NOMO-1 (cell line): ENCODE measurements around the gene CTIF.
A peak's percentile ranks its signal among the peaks of the same experiment; 100 is the strongest.

Experiments used
- DNase-seq, 2 experiments: peaks; one replicate each; lab custom pipeline; 2025; ENCODE audit not compliant: unreplicated experiment in 2 of 2; lab: John Stamatoyannopoulos, UW

CTIF gene

DNA sequence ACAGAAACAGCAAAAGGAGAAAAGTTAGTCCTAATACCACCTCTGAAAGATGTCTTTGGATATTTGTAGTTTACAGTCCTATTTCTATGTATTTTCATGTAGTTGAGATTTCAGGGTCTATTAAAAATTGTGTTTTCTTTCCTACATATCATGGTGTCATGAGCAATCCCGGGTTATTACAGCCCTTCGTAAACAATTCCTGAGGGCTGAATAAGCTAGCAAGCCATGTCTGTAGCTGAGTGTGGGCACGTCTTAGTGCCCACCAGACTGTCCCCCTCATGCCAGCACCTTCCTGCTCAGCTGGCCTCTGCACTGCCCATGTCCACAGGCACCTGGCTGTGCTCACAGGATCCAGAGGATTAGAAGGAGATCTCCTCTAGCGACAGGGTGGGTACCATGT, 60.6 kb downstream of the CTIF start:
- DNase-seq = no peak

- DNase-seq = no peak
Measured at GRCh38 chr18:48600046-48600445, 61.2 kb downstream of the CTIF start.

- DNase-seq = no peak
Measured at GRCh38 chr18:48600456-48601090, 61.7 kb downstream of the CTIF start.

DNA sequence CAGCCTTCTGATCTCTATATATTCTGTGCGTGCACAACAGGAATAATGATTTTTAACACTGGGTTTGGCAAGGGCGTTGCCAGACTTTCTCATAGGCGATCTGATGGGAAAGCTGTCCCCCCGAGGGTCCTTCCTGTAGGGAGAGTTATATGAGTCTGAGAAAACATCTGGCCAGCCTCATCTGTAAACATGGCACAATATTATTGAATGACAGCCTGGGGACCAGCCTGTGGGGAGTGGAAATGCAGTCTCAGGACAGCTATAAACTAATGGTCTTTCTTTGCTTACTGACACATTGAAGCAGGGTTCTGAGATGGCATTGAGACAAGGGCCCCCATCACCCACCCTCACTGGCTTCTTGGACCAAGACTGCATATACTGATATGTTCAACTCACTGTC, 62.5 kb downstream of the CTIF start:
- no peak for DNase-seq

DNA sequence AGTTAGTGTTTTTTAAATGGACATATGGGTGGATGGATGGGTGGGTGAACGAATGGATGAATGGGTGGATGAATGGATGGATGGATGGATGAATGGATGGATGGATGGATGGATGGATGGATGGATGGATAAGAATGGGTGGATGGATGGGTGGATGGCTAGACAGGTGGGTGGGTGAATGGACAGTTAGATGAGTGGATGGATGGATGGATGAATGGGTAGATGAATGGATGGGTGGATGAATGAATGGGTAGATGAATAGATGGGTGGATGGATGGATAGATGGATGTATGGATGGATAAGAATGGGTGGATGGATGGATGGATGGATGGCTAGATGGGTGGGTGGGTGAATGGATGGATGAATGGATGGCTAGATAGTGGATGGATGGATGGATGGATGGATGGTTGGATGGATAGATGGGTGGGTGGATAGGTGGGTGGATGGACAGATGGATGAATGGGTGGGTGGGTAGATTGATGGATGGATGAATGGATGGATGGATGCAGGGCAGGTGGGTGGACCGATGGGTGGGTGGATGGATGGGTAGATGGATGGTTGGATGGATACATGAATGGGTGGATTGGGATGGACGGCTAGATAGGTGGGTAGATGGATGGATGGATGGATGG, 64.0 kb downstream of the CTIF start:
- no peak for DNase-seq

- DNase-seq = peak in 1 of 2 experiments; percentile 18
Measured at GRCh38 chr18:48605408-48605845, 66.6 kb downstream of the CTIF start.

GRCh38 chr18:48607056-48607984, 68.5 kb downstream of the CTIF start:
- DNase-seq = no peak

DNA sequence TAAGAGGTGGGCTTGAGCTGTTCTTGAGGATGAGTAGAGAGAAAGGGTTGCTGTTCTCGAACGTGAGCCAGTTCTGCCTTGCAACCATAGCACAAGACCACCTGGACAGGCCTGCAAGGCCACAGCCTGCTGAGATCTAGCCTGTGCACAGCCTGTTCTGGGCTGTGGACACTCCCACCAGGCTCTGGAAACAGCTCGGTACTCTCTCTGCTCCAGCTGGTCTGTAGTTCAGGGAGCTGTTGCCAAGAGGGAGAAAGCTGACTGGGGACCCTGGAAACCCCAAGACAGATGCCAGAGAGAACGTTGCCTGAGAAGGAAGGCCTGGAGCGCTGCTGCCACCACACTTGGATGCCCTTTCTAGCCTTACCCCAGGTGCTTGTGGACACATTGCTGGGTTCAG, 69.8 kb downstream of the CTIF start:
- no peak for DNase-seq

- DNase-seq = no peak
Measured at GRCh38 chr18:48609114-48609513, 70.3 kb downstream of the CTIF start.

DNA sequence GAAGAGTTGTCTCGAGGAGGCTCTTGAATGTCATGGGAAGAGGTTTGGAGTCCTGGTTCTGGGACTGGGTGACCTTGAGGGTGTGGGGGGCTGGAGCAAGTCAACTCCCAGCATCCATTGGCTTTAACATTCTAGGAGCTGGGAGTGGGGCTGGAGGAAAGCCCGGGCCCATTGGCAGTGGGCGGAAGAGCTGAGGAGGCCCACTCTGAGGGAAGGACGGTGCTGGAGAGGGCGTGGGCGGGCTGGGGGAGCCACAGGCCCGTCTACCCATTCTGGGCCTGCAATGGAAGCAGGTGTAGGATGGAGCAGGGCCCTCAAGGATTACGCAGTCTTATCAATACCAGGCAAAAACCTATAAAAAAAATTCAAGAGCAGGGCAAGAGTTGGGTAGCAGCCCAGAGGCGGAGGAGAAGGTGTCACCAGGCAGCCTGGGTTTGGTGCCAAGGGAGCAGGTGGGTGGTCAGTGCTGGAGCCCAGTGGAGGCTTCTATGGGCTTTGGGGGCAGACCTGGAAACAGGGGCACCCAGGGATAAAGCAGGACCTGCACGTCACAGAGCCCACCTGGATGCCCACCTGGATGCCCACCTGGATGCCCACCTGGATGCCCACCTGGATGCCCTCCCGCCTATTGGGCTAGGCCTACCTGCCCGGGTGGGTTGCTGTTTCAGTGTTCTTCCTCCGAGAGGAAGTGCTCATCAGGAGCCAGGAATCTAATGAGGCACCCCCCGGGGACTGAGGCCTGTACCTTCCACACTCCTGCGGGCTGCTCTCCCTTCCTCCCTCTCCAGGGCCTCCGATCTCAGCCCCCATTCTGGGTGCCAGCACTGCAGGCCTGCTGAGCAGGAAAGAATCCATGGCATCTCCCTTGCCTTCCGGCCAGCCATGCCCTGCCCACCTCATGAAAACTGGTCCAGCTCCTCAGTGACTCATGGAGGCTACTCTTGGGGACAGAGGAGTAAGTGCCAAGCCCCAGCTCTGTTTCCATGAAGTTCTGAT, 71.3 kb downstream of the CTIF start:
- DNase-seq = no peak

- DNase-seq = no peak
Measured at GRCh38 chr18:48611203-48611602, 72.4 kb downstream of the CTIF start.

GRCh38 chr18:48611785-48612480, 73.1 kb downstream of the CTIF start:
- no peak for DNase-seq

DNA sequence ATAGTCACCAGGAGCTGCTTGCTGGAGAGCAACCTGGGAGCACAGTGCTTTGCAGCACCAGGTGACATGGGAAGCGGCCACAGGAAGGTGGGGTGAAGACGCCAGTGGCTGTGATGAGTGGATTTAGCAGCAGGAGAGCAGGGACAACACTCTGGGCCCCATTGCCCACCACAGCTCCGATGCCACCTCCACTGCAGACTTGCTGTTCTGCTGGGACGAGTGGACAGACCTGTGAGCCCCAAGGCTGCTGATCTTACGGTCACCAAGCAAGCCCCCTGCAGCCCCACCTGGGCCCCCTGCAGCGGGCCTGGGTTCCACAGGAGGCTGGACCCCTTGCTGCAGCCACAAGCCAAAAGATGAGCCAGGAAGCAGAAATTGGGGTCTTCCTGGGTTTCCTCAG, 73.7 kb downstream of the CTIF start:
- DNase-seq = no peak

GRCh38 chr18:48612917-48613316, 74.1 kb downstream of the CTIF start:
- no peak for DNase-seq

- no peak for DNase-seq
Measured at GRCh38 chr18:48613589-48614404, 75.0 kb downstream of the CTIF start.

DNA sequence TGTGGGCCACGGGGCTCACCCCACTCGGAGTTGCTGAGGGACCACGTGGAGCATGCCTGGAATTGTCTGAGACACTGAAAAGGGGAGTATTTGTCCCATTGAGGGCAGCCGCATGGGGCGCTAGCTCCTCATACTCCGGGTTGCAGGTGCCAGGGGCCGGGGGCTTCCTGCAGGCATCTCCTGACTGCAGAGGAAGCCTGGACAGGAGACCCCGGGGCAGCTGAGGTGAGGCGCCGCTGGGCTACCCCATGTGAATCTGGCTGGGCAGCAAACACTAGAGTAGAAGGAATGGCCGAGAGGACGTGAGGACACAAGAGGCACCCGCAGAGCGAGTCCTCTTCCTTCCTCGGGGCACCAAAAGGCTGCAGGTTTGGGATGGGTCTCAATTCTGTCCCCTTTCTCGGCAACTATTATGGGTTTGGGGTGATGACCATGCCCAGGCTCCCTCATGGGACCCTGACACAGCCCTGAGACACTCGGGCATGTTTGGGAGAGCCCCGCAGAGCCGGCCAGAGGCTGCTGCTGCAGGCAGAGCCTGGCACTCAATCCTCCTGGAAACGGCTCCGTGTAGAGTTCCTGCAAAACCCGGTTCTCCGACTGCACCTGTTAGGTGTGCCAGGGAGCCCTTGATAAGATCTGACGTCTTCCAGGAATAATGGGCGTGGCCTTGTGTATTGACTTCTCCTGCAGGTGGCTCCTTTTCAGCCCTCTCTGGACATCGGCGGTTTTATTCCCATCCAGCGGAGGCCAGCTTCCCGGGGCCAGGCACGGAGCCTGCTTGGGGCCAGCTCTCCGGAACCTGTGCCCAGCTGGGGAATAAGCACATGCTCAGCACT, 77.0 kb downstream of the CTIF start:
- no peak for DNase-seq

- no peak for DNase-seq
Measured at GRCh38 chr18:48616484-48617255, 77.8 kb downstream of the CTIF start.
